Putamen (tissue), 1 donor: ENCODE data around the gene ABHD16B.
"Not testable (repeated sequence)": the region's sequence is repeated elsewhere in the genome, so short reads cannot be mapped to it uniquely, and the experiment has no call there.

Experiments used
- DNase-seq: peaks from one replicate; pipeline ENCODE4 v3.0.0-alpha.2; 2016; ENCODE audit warnings: low spot score

The ABHD16B gene

DNA sequence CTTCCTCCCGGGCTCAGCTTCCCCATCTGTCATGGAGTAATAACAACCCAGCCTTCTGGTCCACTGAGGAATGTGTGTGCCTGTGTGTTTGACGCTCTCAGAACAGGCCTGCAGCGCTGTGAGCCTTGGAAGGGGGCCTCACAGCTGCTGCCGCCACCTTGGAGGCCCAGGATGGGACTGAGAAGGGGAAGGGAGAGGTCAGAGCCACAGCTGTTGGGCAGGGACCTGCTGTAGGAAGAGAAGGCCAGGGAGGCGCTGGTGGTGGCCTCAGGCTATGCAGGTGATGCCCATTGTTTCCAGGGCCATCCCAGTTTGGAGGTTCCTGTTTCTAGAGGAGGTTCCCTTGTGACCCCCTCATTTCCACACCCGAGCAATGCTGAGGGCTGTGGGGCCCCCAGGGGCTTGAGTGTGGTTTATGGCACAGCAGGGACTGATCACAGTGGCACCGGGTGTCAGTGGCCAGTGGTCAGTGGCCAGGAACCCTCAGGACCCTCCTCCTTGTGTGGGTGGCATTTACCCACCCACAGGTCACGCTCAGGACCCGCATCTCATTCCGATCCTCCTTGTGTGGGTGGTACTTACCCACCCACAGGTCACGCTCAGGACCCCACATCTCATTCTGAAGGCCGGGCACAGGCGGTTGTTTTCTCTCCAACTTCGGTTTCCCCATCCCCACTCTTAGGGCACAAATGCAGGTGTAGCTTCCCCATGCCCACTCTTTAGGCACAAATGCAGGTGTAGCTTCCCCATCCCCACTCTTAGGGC lies 17.8 kb downstream of the ABHD16B start:
- DNase-seq, result no peak

- not testable (repeated sequence) for DNase-seq
These were observed 19.6 kb downstream of the ABHD16B start for GRCh38 chr20:63880901-63881300.

- DNase-seq, result no peak
These were observed 20.3 kb downstream of the ABHD16B start for GRCh38 chr20:63881451-63882226.

DNA sequence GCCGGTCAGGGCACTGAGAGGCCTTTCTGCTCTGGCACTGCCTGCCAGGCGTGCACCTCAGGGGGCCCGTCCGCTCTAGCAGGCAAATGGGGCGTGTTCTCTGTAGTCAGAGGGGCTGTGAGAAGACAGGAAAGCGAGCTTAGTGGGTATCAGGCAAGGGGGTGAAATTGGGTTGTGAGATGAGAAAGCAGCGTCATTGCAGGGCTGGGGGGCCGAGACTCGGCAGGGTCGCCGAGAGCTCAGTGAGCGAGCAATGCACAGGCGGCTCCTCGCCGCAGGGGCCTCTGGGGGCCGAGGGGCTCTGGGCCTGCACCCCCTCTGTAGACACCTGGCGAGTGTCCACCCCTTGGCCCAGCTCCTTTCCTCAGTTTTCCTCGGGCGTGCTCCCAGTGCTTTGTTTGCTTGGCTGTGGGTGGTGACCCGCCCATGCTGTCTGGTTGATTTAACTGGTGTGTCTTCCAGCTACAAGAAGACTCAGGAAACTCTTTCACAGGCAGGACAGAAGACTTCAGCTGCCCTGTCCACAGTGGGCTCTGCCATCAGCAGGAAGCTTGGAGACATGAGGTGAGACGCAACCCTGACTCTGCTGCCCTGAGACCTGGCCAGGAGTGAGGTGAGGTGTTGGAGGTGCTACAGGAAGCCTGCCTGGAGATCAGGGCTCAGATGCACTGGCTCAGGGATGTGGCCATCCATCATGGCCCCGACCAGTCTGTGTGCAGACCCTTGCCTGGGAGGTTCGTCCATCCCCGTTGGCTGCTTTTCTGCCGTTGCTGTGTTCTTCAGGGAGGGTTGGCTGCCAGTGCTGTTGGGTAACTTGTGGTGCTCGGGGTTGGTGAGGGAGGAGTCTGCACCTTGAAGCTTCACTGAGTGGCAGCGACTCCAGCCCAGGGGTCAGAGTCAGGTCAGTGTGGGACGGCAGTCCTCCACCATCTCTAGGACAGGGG lies 21.2 kb downstream of the ABHD16B start:
- DNase-seq, result no peak

GRCh38 chr20:63883201-63883593 lies 21.9 kb downstream of the ABHD16B start:
- DNase-seq, result no peak

DNA sequence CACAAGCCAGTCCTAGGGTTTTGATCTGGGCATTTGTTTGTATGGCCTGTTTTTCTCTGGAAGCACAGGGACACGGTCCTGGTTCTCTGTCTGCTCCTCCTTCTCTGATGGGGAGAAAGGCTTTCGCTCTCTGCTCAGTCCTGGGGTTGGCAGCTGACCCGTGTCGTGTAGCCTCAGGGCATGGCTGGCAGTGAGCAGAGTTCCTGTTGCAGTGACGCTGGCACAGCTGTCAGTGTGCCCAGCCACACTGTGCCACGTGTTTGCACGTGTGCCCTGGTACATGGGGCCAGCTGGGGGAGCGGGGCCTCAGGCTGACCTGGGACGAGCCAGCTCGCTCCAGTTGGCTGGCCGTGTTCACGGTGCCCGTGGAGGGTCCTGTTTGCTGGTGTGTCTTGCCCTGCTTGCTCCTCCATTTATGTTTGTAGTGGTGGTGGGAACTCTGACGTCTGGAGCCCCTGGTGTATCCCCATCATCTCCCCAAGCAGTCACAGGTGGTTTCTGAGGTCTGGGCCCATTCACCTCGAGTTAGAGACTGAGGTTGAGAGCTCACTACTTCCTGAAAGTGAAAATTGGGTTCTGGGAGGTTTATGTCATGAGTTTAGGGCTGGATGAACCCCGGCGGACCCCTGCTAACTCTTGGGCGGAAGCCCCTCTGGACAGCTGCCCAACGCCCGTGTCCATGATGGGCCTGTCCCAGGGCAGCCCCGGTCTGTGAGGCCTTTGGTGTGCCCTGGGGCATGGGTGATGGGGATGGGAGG lies 23.4 kb downstream of the ABHD16B start:
- DNase-seq, result no peak

DNA sequence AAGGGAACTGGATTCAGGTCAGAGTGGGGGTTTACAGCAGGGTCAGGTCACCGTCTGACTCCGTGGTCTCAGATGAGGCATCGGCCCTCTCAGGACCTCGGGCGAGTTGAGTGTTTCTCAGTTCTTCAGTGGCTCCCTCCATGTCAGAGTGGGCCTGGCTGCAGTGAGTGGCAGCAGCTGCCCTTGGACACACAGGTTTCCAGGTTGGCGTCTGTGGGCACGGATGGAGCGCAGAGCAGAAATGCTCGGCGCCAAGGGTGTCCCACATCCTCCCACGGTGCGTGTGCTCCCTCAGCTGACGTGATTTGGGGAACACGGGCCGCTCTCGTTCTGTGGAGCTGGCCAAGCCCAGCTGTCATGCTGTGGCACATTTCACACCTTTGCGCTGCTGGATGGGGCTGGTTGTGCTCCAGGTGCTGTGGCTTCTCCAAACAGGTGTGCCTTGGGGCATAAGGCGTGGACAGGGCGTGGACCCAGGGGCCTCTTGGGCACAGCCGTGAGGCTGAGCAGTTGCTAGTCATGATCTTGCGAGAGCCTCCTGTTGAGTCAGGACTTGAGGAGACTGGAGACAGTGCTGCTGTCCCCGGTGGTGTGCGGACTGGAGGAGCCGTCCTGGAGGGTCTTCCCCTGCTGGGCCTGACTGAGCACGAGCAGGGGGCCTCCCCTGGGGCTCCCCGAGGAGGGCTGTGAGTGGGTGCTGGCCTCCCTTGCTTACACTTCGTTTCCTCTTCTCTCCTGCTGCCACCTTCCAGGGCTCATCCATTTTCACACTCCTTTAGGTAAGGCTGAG lies 24.2 kb downstream of the ABHD16B start:
- DNase-seq, result no peak

DNA sequence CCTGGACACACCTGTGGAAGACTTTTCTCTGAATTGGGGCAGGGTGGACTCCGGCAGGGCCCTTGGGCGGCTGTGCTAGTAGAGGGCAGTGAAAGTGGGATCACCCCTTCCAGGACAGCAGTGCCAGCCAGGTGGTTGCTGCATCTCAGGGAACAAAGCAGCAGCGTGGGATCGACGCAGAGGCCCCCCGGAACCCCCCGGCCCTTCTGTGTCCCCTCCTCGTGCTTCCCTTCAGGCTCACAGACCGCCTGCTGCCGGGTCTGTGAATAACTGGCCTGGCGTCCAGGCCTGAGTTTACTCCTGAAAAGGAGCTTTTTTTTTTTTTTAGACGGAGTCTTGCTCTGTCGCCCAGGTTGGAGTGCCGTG lies 24.7 kb downstream of the ABHD16B start:
- DNase-seq, result no peak

- no peak for DNase-seq
These were observed 25.6 kb downstream of the ABHD16B start for GRCh38 chr20:63886921-63887320.

- no peak for DNase-seq
These were observed 28.2 kb downstream of the ABHD16B start for GRCh38 chr20:63889241-63890200.

DNA sequence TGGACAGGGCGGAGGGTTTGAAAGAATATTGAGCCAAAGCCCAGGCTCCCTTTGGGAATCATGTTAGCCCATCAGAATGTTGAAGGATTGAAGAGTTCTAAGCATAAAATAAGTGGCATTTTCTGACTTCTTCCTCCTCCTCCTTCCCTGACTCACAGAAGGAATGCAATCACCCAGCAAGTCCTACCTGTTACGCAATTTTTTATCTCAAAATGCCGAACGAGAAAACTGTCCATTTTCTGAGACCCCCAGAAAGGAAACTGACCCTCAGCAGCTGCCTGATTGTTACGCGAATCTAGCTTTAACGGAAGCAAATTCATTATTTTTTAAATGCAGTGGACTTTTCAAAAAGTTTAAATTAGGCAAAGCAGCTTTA lies 28.9 kb downstream of the ABHD16B start:
- no peak for DNase-seq

- no peak for DNase-seq
These were observed 29.3 kb downstream of the ABHD16B start for GRCh38 chr20:63890616-63891015.

DNA sequence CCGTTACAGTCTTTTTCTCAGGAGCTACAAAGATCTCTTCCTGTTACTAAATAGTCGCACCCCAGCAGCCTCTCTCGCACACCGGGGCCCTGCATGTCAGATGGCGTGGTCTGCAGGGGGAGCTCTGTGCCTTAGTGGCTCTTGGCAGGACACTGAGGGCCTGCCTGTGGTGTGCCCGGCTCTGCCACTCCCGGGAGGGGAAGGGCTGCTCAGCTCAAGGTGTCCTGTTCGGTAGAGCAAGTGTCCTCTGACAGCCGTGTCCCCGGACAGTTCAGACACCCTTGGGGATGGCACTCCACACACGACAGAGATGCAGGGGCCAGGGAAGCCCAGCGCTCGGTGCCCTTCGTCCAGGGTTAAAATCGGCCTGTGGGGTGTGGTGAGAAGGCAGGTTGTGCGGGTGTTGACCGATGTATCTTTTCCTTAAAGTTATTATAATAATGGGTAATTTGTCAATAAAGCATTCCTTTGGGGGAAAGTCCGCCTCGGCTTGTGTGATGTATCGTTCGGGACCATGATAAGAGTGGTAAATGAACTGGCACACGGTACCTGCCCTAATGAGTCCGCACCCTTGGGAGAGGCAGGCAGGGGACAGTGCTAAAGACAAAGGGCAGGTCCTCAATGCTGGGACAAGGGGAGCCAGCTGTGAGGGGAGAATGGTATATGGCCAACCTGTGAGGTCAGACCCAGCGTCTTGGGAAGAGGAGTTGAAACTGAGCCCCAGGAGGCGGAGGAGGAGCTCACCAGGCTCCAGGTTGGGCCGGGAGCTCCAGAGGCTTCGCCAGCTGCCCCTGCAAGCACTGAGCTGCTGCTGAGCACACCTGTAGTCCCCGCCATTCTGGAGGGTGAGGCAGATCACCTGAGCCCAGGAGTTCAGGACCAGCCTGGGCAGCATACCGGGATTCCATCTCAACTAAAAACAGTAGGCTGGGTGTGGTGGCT lies 30.0 kb downstream of the ABHD16B start:
- DNase-seq, result no peak

DNA sequence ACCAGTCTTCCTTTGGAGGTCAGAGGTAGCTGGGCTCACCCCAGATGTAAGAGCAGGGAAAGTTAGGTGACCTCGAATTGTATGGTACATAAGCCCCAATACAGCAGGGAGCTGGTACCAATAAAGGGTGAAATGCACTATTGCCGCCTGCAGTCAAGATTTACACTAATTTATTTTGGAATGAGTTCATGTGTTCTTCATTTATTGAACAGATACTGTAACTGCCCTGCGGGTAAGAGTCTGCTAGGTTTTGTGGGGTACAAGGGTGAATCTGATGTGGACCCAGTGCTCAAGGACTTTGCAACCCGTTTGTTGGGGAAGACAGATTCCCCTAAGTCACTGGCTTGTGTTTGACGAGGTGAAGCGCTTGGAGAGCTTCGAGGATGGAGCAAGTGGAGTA lies 31.1 kb downstream of the ABHD16B start:
- no peak for DNase-seq

DNA sequence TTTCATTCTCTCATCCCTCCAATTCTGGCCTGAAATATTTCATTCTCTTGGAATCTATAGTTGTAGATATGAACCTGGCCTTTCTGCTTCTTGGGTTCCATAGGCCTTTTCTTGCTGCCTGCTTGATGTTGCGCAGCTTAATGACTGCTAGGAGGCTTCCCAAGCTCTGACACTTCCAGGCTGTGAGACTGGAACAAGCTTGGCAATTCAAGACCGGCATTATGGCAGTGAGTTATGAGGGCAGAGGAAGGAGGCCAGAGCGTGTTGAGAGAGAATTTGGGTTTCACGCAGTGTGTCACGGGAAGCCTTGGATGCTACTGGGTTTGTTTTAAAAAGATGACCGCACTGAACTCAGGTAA lies 32.7 kb downstream of the ABHD16B start:
- no peak for DNase-seq

DNA sequence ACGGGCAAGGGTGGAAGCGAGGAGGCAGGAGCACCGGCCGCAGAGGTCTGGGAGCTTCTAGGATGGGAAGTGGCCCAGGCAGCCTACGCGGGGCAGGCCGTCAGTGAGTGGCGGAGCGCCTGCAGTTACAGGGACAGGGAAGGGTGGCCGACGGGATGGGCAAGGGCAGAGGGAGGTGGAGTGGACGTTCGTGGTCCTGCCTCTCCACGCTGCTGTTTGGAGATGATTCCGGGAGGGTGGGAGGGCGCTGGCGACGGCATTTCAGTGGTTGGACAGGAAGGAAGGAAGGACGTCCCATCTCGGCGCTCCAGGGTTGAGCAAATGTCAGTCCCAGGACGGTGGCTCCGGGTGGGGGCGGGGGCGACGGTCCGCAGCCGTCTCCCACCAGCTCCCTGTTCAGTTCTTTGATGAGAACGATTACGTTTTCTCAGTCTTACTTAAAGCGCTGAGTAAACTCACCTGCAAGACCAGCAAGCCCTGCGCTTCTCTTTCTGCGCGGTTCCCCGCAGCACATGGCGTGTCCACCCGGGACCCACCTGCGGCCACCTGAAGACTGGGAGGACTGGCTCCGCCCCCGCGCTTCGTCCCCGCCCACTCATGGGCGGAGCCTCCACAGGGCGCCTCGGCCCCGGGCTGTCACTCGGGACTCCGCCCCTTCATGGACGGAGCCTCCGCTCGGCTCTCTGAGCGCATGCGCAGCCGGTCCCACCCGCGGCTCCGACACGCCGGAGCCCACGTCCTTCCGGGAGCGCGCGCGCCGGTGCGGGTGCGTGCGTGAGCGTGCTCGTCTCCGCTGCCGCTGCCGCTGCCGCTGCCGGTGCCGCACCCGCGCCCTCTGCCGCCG lies 33.3 kb downstream of the ABHD16B start, which contains the start of gene DNAJC5:
TSS of gene DNAJC5 (plus strand) at position 769 of the 844 bp plus-strand sequence. CDS start 33,220 bp downstream, outside the sequence.
- DNase-seq, result peak; percentile 96

- DNase-seq, result no peak
These were observed 34.1 kb downstream of the ABHD16B start for GRCh38 chr20:63895202-63895951.
